ENCODE data around the gene IL2RA. TPM values are rescaled to one million over a fixed set of nuclear protein-coding genes. Genes with fewer than 3 reads are reported as not detected.

Gene IL2RA
- total and polyA plus RNA-seq, 2 experiments from 2014 or later, result not detected

GRCh38 chr10:5970527-5970926, 91.6 kb downstream of the IL2RA start:
- Histone ChIP-seq H2AFZ (no peak overlapping the region), H3K4me3 (no peak overlapping the region), H3K36me3 (ENCODE audit: insufficient read depth) (no peaks in the 10 kb centered on the region), H3K27ac (ENCODE audit: low read depth) (no peak overlapping the region), H3F3A (replicated peaks; ENCODE audit: low read depth) (no peaks in the 10 kb centered on the region), H3K4me2 (no peak overlapping the region), H3K4me1 (ENCODE audit: insufficient read depth) (peaks cover 1% of the 10 kb centered on the region; the same call in 1 of the 2 replicates), H4K20me1 (replicated peaks; ENCODE audit: insufficient read depth) (no peaks in the 10 kb centered on the region), H3K9me2 (ENCODE audit: insufficient read depth) (no peaks in the 10 kb centered on the region), H3K79me2 (replicated peaks; ENCODE audit: insufficient read depth) (no peaks in the 10 kb centered on the region), H3K27me3 (ENCODE audit: insufficient read depth) (peaks cover 8% of the 10 kb centered on the region)
- no peak for DNase-seq (ENCODE audit: low spot score)
- no peak overlapping the region for H3K4me3 Mint-ChIP-seq
- H3K4me1 Mint-ChIP-seq, result no peaks in the 10 kb centered on the region; the same call in 1 of the 3 replicates
- TF ChIP-seq EZH2 (IDR thresholded peaks at IDR 0.05; ENCODE audit: low read depth, unreplicated experiment) (no peak), ZNF331 (CRISPR knock-in tag; IDR thresholded peaks at IDR 0.05; ENCODE audit: low read depth) (no peak), CTCF (conservative IDR thresholded peaks at IDR 0.05; ENCODE audit: low read depth in 2 of 2) (no peak), CREB1 (CRISPR knock-in tag; IDR thresholded peaks at IDR 0.05; ENCODE audit: low read depth) (no peak), ZNF114 (CRISPR knock-in tag; IDR thresholded peaks at IDR 0.05) (no peak), NANOG (IDR thresholded peaks at IDR 0.05; ENCODE audit: borderline replicate concordance) (no peak), ZNF462 (CRISPR knock-in tag; IDR thresholded peaks at IDR 0.05) (no peak), STAT1 (IDR thresholded peaks at IDR 0.05; ENCODE audit: unreplicated experiment) (no peak), REST (IDR thresholded peaks at IDR 0.05; ENCODE audit: unreplicated experiment) (no peak), EZH2phosphoT487 (IDR thresholded peaks at IDR 0.05; ENCODE audit: unreplicated experiment) (no peak), ETS1 (IDR thresholded peaks at IDR 0.05) (no peak), JUNB (IDR thresholded peaks at IDR 0.05; ENCODE audit: unreplicated experiment) (no peak), POLR2AphosphoS5 (IDR thresholded peaks at IDR 0.05; ENCODE audit: low read depth) (no peak)
- H3K27me3 Mint-ChIP-seq (ENCODE audit: insufficient read depth, low read depth, poor library complexity), result peaks cover 9% of the 10 kb centered on the region
- H3K9me3 Mint-ChIP-seq, result no peaks in the 10 kb centered on the region
- ATAC-seq, result no peak
- H3K36me3 Mint-ChIP-seq (ENCODE audit: low read depth), result no peaks in the 10 kb centered on the region
- no peak overlapping the region for H3K27ac Mint-ChIP-seq

Measured in GM23338 (cell line).